SK-N-MC (cell line): ENCODE results near the gene COX6B1.

Source experiments
- EZH2 ChIP-seq: fragments of 200-600 bp; sonication (generic); IDR thresholded peaks from one replicate; pipeline ENCODE4 v1.6.1; 2017; ENCODE audit warnings: antibody characterized with exemption
- FOXP2 ChIP-seq: optimal IDR thresholded peaks from 2 replicates; pipeline ENCODE3; 2011; ENCODE audit warnings: mild to moderate bottlenecking, moderate library complexity; ENCODE audit not compliant: insufficient read depth; ENCODE audit errors: extremely low read length, control extremely low read depth
- POLR2AphosphoS5 ChIP-seq: IDR thresholded peaks from 2 replicates; pipeline ENCODE4 v1.6.1; 2012; ENCODE audit warnings: mild to moderate bottlenecking, low read depth, low read length, borderline replicate concordance

DNA sequence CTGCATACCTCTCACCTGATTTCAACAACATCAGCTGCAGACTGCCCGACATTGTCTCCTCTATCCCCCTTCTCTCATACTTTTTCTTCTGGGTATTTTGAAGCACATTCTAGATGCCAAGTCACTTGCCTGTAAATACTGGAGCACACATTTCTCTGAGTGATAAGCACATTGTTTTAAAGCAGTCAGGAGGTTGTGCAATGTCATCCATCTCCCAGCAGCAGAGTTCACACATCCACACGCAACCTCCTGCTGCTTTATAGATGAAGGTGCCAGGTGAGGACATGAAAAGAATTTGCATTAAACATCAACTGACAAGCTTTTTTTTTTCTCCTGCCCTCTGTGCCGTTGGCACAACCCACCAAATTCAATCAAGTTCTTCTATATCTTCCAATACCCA lies 23.7 kb downstream of the COX6B1 start:
- TF ChIP-seq EZH2 = no peak
- TF ChIP-seq POLR2AphosphoS5 = no peak
- TF ChIP-seq FOXP2 = no peak
